IPS-18c (cell line): ENCODE measurements around the gene SPDYE6.
"Not testable (repeated sequence)": the region's sequence is repeated elsewhere in the genome, so short reads cannot be mapped to it uniquely, and the experiment has no call there.

Source experiments
- H3K4me3 ChIP-seq: 2 replicates; pipeline ENCODE4 v1.7.0; 2013; ENCODE audit warnings: low read depth, mild to moderate bottlenecking, low read length, moderate library complexity; ENCODE audit not compliant: insufficient read depth
- H3K9me3 ChIP-seq: one replicate; pipeline ENCODE4 v1.6.1; 2013; ENCODE audit warnings: mild to moderate bottlenecking, low read length, moderate library complexity; ENCODE audit not compliant: control insufficient read depth, insufficient read depth

The SPDYE6 gene

GRCh38 chr7:102376964-102377466 lies 20.8 kb upstream of the SPDYE6 start:
- no peak overlapping the region for H3K4me3 ChIP-seq
- no peaks in the 10 kb centered on the region for H3K9me3 ChIP-seq

DNA sequence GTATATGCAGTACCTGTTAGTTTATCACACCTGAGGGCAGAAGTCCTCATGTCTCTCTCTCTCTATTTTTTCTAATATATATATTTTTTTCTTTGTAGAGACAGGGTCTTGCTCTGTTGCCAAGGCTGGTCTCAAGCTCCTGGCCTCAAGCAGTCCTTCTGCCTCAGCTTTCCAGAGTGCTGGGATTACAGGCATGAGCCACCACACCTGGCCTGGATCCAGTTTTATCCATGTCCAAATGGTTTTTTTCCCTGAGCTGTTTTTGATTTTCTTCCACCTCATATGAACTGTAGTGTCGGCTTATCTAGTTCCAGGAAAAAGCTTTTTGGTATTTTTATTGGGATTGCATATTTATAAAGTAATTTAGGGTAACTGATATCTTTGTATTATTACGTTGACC lies 16.6 kb upstream of the SPDYE6 start:
- H3K4me3 ChIP-seq, H3K9me3 ChIP-seq: not testable (repeated sequence)

DNA sequence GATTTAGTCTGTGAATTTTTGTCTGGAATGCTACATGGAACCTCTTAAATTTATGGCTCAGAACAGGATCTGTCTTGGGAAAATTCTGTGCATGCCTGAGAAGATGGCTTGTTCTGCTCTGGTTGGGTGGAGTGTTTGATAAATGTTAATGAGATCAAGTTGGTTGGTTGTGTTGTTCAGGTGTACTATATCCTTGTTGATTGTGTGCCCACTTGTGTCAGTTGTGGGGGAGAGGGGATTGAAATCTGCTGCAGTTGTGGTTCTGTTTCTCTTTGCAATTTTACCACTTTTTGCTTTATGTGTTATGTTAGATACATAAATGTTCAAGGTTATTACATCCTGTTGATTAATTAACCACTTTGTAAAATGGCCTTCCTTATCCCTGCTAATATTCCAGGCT lies 13.8 kb upstream of the SPDYE6 start:
- not testable (repeated sequence) for H3K4me3 ChIP-seq, H3K9me3 ChIP-seq

DNA sequence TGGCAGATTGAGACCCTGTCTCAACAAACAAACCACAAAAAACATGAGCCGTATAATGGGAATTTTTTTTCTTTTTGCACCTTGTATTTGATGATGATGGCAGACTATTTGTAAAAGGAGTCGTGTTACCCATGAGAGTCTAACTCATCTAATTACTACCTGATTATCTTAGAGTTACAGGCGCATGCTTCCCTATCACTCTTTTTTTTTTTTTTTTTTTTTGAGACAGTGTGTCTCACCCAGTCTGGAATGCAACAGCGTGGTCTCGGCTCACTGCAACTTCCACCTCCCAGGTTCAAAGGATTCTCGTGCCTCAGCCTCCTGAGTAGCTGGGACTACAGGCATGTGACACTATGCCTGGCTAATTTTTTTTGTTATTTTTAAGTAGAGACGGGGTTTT lies 9.1 kb upstream of the SPDYE6 start:
- H3K9me3 ChIP-seq, H3K4me3 ChIP-seq: not testable (repeated sequence)

GRCh38 chr7:102364394-102364886 lies 8.2 kb upstream of the SPDYE6 start:
- H3K9me3 ChIP-seq, result not testable (repeated sequence)

GRCh38 chr7:102363549-102364393 lies 7.5 kb upstream of the SPDYE6 start:
- peak overlapping the region; percentile 79 for H3K4me3 ChIP-seq
- H3K9me3 ChIP-seq, result not testable (repeated sequence)

More at GRCh38 chr7:102364394-102364886, 8.2 kb upstream of the SPDYE6 start:
- peak overlapping the region; percentile 79 for H3K4me3 ChIP-seq

- H3K9me3 ChIP-seq, H3K4me3 ChIP-seq: not testable (repeated sequence)
These were observed 9.3 kb downstream of the SPDYE6 start for GRCh38 chr7:102346983-102347382.

DNA sequence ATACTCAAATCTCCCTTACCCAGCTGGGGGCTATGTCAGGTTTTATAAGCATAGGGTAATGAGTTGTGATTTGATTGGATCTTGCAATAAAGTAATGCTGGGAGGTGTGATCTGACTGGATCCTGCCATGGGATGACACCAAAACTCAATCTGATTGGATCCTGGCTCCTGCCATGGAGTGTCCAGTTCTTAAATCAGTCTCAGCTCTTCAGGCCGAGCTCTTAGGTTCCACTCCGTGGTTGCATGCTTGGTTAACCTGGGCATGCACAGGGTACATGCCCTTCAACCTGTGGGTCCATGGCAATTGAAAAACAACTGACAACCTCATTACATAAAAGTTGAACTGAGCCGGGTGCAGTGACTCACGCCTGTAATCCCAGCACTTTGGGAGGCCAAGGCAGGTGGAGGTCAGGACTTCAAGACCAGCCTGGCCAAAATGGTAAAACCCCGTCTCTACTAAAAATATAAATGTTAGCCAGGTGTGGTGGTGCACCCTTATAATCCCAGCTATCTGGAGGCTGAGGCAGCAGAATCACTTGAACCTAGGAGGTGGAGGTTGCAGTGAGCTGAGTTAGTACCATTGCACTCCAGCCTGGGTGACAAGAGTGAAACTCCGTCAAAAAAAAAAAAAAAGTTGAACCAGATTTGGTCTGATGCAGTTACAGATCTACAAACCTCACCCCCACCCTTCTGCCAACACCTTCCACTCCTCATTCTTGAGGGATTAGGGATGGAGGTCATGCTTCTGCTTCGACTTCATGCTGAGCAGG lies 15.5 kb downstream of the SPDYE6 start:
- H3K9me3 ChIP-seq, H3K4me3 ChIP-seq: not testable (repeated sequence)

- H3K9me3 ChIP-seq, H3K4me3 ChIP-seq: not testable (repeated sequence)
These were observed 18.8 kb downstream of the SPDYE6 start for GRCh38 chr7:102337420-102337819.

DNA sequence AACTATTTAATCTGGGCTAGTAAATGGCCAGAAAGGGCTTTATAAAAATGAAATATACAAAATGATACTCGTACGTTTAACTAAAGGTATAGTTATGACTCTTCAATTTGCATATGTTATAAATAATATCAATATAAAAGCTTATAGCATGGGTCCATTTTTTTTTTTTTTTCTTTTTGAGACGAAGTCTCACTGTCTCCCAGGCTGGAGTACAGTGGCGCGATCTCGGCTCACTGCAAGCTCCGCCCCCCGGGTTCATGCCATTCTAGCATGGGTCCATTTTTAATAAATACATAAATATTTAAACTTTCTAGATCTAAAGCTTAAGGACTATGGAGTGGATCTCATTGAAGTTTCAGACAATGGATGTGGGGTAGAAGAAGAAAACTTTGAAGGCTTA lies 19.2 kb downstream of the SPDYE6 start:
- not testable (repeated sequence) for H3K4me3 ChIP-seq, H3K9me3 ChIP-seq

DNA sequence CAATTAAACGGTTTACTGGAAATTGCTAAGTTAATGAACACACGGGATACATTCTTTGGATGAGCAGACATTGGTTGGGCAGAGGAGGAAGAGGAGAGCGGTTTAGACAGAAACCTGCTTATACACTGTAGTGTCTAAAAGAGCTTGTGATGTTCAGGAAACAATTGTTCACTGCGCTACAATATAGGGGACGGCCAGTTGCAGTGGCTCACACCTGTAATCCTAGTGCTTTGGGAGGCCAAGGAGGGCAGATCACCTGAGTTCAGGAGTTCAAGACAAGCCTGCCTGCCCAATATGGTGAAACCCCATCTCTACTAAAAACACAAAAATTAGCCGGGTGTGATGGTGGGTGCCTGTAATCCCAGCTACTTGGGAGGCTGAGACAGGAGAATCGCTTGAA lies 20.7 kb downstream of the SPDYE6 start:
- H3K9me3 ChIP-seq, H3K4me3 ChIP-seq: not testable (repeated sequence)

DNA sequence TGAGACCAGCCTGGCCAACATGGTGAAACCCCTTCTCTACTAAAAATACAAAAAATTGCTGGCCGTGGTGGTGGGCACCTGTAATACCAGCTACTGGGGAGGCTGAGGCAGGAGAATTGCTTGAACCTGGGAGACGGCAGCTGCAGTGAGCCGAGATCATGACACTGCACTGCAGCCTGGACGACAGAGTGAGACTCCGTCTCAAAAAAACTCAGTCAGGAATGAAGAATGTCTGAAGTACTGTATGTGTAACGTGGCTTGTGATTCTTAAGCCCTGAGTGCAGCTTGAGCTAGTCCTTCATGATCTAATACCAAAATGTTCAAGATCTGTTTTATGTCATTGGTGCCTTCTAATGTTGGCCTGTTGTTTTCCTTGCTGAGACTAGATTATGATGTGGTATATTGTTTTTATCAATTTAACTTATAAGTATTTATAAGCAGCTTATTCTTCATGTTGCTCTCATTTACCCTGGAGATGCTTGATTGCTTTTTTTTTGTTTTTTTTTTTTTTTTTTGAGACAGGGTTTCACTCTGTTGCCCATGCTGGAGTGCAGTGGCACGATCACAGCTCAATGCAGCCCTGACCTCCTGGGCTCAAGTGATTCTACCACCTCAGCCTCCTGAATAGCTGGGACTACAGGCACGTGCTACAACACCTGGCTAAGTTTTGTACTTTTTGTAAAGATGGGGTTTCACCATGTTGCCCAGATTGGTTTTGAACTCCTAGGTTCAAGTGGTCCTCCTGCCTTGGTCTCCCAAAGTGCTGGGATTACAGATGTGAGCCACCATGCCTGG lies 25.4 kb downstream of the SPDYE6 start:
- not testable (repeated sequence) for H3K9me3 ChIP-seq, H3K4me3 ChIP-seq

- H3K4me3 ChIP-seq, H3K9me3 ChIP-seq: not testable (repeated sequence)
These were observed 26.9 kb downstream of the SPDYE6 start for GRCh38 chr7:102329366-102329765.

DNA sequence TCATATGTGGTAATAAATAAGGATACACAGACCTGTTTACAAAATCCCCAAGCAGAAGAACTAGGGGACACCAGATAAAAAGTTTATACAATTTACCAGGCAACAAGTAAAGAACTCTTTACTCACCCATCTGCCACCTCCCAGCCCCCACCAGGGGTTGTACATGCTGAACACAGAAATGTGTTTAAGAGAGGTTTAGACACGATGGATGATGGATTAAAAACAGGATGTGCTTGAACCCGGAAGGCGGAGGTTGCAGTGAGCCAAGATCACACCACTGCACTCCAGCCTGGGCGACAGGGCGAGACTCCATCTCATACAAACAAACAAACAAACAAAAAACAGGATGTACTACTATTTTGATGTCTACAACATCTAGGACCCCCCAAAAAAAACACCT lies 27.4 kb downstream of the SPDYE6 start:
- H3K4me3 ChIP-seq, H3K9me3 ChIP-seq: not testable (repeated sequence)

DNA sequence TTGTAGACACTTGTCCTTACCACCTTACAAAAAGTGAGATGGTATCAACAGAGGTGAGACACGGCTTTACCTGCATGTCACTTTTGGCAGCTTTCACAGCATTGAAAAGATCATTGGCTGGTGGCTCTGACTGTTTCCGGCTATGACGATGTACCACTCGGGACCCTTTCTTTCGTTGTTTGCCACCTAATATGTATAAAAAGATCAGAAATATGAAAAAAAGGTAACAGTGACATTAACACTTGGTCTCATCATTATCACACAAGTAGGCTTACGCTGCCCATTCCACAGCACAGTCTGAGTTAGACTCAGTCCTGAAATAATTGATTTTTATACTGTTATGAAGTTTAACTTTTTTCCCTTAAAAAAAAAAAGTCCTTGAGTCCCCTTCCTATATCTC lies 29.1 kb downstream of the SPDYE6 start:
- not testable (repeated sequence) for H3K9me3 ChIP-seq, H3K4me3 ChIP-seq

DNA sequence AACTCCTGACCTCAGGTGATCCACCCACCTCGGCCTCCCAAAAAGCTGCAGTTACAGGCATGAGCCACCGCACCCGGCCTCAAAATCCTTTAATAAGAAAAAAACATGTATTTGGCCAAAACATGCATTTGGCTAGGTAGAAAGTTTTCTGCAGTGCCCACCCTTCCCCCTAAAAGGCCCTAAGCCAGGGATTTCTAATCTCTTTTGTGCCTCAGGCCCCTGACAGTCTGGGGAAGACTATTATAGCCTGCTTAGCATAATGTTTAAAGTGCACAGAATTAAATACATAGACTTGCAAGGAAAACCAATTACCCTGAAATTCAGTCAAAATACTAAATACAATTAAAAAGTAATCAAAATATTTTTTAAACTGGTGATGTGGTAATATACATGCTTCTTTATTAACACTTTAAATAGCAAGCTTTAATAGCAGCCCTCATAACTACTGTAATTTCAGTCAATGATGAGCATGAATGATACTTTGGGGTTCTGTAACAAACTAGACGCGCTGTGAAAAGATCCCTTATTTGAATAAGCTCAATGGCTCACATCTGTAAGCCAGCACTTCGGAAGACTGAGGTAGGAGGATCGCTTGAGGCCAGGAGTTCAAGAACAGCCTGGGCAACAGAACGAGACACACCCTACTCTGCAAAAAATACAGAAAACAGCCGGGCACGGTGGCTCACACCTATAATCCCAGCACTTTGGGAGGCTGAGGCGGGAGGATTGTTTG lies 29.9 kb downstream of the SPDYE6 start:
- no peak overlapping the region for H3K4me3 ChIP-seq

DNA sequence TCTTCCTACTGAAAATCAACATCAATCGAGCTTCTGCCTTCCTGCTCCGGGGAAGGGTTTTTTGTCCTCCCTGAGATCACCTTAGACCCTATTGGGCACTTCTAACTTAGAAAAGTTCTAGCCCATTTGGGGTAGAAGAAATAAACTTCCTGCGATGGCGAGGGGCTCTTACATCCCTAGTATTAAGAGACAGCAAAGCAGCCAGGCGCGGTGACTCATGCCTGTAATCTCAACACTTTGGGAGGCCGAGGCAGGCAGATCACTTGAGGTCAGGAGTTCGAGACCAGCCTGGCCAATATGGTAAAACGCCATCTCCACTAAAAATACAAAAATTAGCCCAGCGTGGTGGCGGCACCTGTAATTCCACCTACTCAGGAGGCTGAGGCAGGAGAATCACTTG lies 31.1 kb downstream of the SPDYE6 start:
- H3K4me3 ChIP-seq, result not testable (repeated sequence)

More for the DNA sequence above, 29.9 kb downstream of the SPDYE6 start:
- no peaks in the 10 kb centered on the region for H3K9me3 ChIP-seq

More for the DNA sequence above, 31.1 kb downstream of the SPDYE6 start:
- not testable (repeated sequence) for H3K9me3 ChIP-seq
